K562 (cell line): ENCODE data around the gene ATXN1. TPM values are rescaled to one million over a fixed set of nuclear protein-coding genes. Genes with fewer than 3 reads are reported as not detected.

ENCODE experiments used
- ATAC-seq: fragments of 200-7000 bp; cut with Tn5 transposase; 3 replicates; pipeline ENCODE4 v1.9.1; 2020; ENCODE audit warnings: moderate library complexity
- BruUV-seq: library from RNA; stranded (reverse); fragments of 400-500 nt; replicated peaks from 2 replicates; lab custom pipeline; 2021; lab: Mats Ljungman, UMichigan
- CTCF ChIA-PET: fragments of 300-600 bp; formaldehyde crosslinking; extraction: SDS; loops from one replicate; lab custom pipeline; 2021; ENCODE audit warnings: low intra/inter-chr PET ratio; lab: Yijun Ruan, JAX
- POLR2A ChIA-PET: fragments of 300-600, 350-650 bp; sonication (Branson Sonifier 250); formaldehyde crosslinking; extraction: SDS; loops from one replicate; lab custom pipeline; 2021; ENCODE audit warnings: antibody characterized with exemption, inconsistent platforms; lab: Yijun Ruan, JAX
- DNase-seq, 4 experiments: peaks; one replicate each; pipeline versions ENCODE4 v3.0.0 to v3.0.0-alpha.2; 2011 to 2018; ENCODE audit warnings: low spot score in 3 of 4, mixed read lengths in 3 of 4; ENCODE audit errors: extremely low read depth in 1 of 4
- FAIRE-seq: peaks from 2 replicates; lab custom pipeline; 2011; peaks lifted over from hg19 to GRCh38; lab: Jason Lieb, UNC
- H2AFZ ChIP-seq: 2 replicates; pipeline ENCODE4 v1.6.0; 2011; ENCODE audit warnings: low read depth, low read length, control low read depth, inconsistent platforms
- H3K27ac ChIP-seq: fragments of 200-600 bp; 3 replicates; pipeline ENCODE4 v1.8.0; 2011; ENCODE audit warnings: low read depth, mild to moderate bottlenecking, control low read depth, inconsistent platforms, low read length, moderate library complexity, mixed read lengths; ENCODE audit errors: extremely low read depth
- H3K27me3 ChIP-seq, 2 experiments: fragments of 300-600 bp in 1 of 2; 2 replicates in 1 of 2; 3 replicates in 1 of 2; pipeline versions ENCODE4 v1.6.0 to v1.8.0; 2011; ENCODE audit warnings: inconsistent platforms in 2 of 2, low read length in 2 of 2, mild to moderate bottlenecking in 1 of 2, mixed read lengths in 1 of 2, moderate library complexity in 1 of 2; ENCODE audit not compliant: control insufficient read depth in 2 of 2, insufficient read depth in 2 of 2
- H3K36me3 ChIP-seq: fragments of 300-600 bp; 3 replicates; pipeline ENCODE4 v1.8.0; 2011; ENCODE audit warnings: mild to moderate bottlenecking, low read length, inconsistent platforms; ENCODE audit not compliant: control insufficient read depth, insufficient read depth
- H3K4me1 ChIP-seq, 2 experiments: fragments of 200-600 bp in 1 of 2; replicated peaks in 1 of 2; 2 replicates in 1 of 2; 3 replicates in 1 of 2; pipeline versions ENCODE4 v1.5.1 to v1.8.0; 2011; ENCODE audit warnings: inconsistent platforms in 2 of 2, low read length in 2 of 2, mild to moderate bottlenecking in 1 of 2, mixed read lengths in 1 of 2, moderate library complexity in 1 of 2; ENCODE audit not compliant: control insufficient read depth in 2 of 2, insufficient read depth in 2 of 2
- H3K4me2 ChIP-seq: 2 replicates; pipeline ENCODE4 v1.6.1; 2011; ENCODE audit warnings: low read length, control low read depth, inconsistent platforms, mixed read lengths; ENCODE audit not compliant: insufficient read depth
- H3K4me3 ChIP-seq: fragments of 200-600 bp; sonication (generic), shearing (Covaris generic); 2 replicates; pipeline ENCODE4 v1.5.1; 2016; ENCODE audit warnings: control low read depth, inconsistent platforms
- H3K79me2 ChIP-seq: fragments of 200-600 bp; 3 replicates; pipeline ENCODE4 v1.8.0; 2011; ENCODE audit warnings: low read length, inconsistent platforms; ENCODE audit not compliant: control insufficient read depth, insufficient read depth
- H3K9ac ChIP-seq, 2 experiments: 2 replicates each; pipeline versions ENCODE4 v1.6.0 to v1.6.1; 2011; ENCODE audit warnings: low read depth in 2 of 2, low read length in 2 of 2, control low read depth in 1 of 2, inconsistent platforms in 1 of 2, mild to moderate bottlenecking in 1 of 2, mixed read lengths in 1 of 2; ENCODE audit not compliant: insufficient read depth in 1 of 2
- H3K9me1 ChIP-seq: one replicate; pipeline ENCODE4 v1.6.0; 2011; ENCODE audit warnings: inconsistent platforms, mild to moderate bottlenecking, low read length, moderate library complexity; ENCODE audit not compliant: control insufficient read depth, insufficient read depth
- H3K9me3 ChIP-seq: replicated peaks from 2 replicates; pipeline ENCODE4 v1.5.1; 2011; ENCODE audit warnings: low read depth, low read length, inconsistent platforms; ENCODE audit not compliant: control insufficient read depth, insufficient read depth
- H4K20me1 ChIP-seq: replicated peaks from 2 replicates; pipeline ENCODE4 v1.6.1; 2011; ENCODE audit warnings: low read length, inconsistent platforms, mixed read lengths; ENCODE audit not compliant: control insufficient read depth, insufficient read depth
- CTCFL ChIP-seq: IDR thresholded peaks from 2 replicates; pipeline ENCODE4 v1.6.1; 2011; ENCODE audit warnings: borderline replicate concordance, low read depth, mild to moderate bottlenecking, moderate library complexity, low read length; ENCODE audit not compliant: insufficient read depth, poor library complexity, severe bottlenecking
- GABPA ChIP-seq: fragments of 200-800 bp; sonication (Bioruptor generic); conservative IDR thresholded peaks from 2 replicates; pipeline ENCODE4 v1.6.1; 2016; ENCODE audit warnings: low read depth, missing genetic modification characterization, missing compliant biosample characterization
- LEF1 ChIP-seq: fragments of 450-650 bp; IDR thresholded peaks from 2 replicates; pipeline ENCODE4 v1.6.1; 2016; ENCODE audit warnings: mild to moderate bottlenecking
- RCOR1 ChIP-seq, 2 experiments: IDR thresholded peaks; 2 replicates each; pipeline ENCODE4 v1.6.1; 2012; ENCODE audit warnings: low read depth in 2 of 2, low read length in 2 of 2, borderline replicate concordance in 1 of 2, improper control_type of control experiment in 1 of 2
- STAG1 ChIP-seq: sonication (generic); formaldehyde crosslinking; IDR thresholded peaks from 2 replicates; pipeline ENCODE4 v1.5.0; 2020; ENCODE audit warnings: missing genetic modification reagents, borderline replicate concordance
- STAT5B ChIP-seq: fragments of 250-450 bp; sonication (Bioruptor Pico); IDR thresholded peaks from 2 replicates; pipeline ENCODE4 v1.8.0; 2021; ENCODE audit warnings: mild to moderate bottlenecking, inconsistent platforms
- ZNF184 ChIP-seq: sonication (generic); formaldehyde crosslinking; IDR thresholded peaks from 2 replicates; pipeline ENCODE4 v1.5.0; 2020; ENCODE audit warnings: missing genetic modification reagents
- ZNF444 ChIP-seq: fragments of 250-450 bp; sonication (Bioruptor Pico); IDR thresholded peaks from 2 replicates; pipeline ENCODE4 v1.4.0; 2020; ENCODE audit warnings: mild to moderate bottlenecking, moderate library complexity
- ZNF778 ChIP-seq: fragments of 450-650 bp; formaldehyde crosslinking; IDR thresholded peaks from 2 replicates; pipeline ENCODE4 v1.4.0; 2020; ENCODE audit warnings: mild to moderate bottlenecking, moderate library complexity
- WGBS: fragments of 100-300 bp; shearing (Covaris generic); methylation state at CpG from one replicate; pipeline ENCODE4 v1.1.6; 2016; ENCODE audit warnings: low coverage, mixed read lengths; ENCODE audit not compliant: insufficient coverage; ENCODE audit errors: missing lambda C conversion rate; 5-methylcytosine and 5-hydroxymethylcytosine counted together
- in situ Hi-C: fragments of 300-500 bp; cut with MboI; formaldehyde crosslinking; loops from 4 replicates; pipeline ENCODE4 v1.15.0; 2018; ENCODE audit warnings: inconsistent platforms, mixed read lengths
- intact Hi-C: fragments of 100-400 bp; cut with micrococcal nuclease; formaldehyde crosslinking; loops from 2 replicates; pipeline ENCODE4 v1.14.2; 2022
- polyA plus RNA-seq, 8 experiments: library from polyadenylated mRNA; depleted of rRNA in 4 of 8; stranded (reverse) in 5 of 8; unstranded in 3 of 8; fragments of >200 nt; fragmentation: Nextera tagmentation in 2 of 8; fragmentation: Illumina TruSeq in 1 of 8; extraction: Ambion mirVana in 2 of 8; extraction: Trizol in 1 of 8; gene quantifications; 2 replicates each; pipeline versions ENCODE4 v1.2.1 to v1.2.3, GENCODE V29; 2011 to 2014; ENCODE audit warnings: inconsistent platforms in 1 of 8, missing spikeins in 1 of 8
- total RNA-seq, 7 experiments: library from RNA; depleted of rRNA in 6 of 7; stranded (reverse); fragments of >200 nt in 6 of 7; fragmentation: Illumina TruSeq in 2 of 7; extraction: Trizol in 2 of 7; gene quantifications; 2 replicates each; pipeline versions ENCODE4 v1.2.1 to v1.2.3, GENCODE V29; 2011 to 2021; ENCODE audit warnings: low replicate concordance in 1 of 7

The ATXN1 gene
- total and polyA plus RNA-seq, 9 of the 15 experiments (the other 6 are each of a cell fraction or from before 2014, with no cell fraction given): under 0.01 to 1.2 (median 0.58) TPM

GRCh38 chr6:16754274-16754673 is 7.0 kb downstream of the ATXN1 start:
- FAIRE-seq: no peak
- Histone ChIP-seq H3K9ac (no peak overlapping the region), H3K27me3 (peaks cover 0 to 8% of the 10 kb centered on the region in 2 experiments; a peak in 3 of 5 replicates), H3K4me3 (no peak overlapping the region), H2AFZ (no peak overlapping the region), H3K27ac (no peak overlapping the region), H4K20me1 (no peaks in the 10 kb centered on the region), H3K4me2 (no peak overlapping the region), H3K9me1 (no peaks in the 10 kb centered on the region), H3K79me2 (peaks cover 27% of the 10 kb centered on the region), H3K9me3 (no peaks in the 10 kb centered on the region), H3K4me1 (no peaks in the 10 kb centered on the region; a peak in 1 of 5 replicates), H3K36me3 (no peaks in the 10 kb centered on the region)
- intact Hi-C loops (no loop called here), in situ Hi-C loops (no loop called here)
- no peak for DNase-seq
- no TSS peak for BruUV-seq
- 16% methylated on average over 3 of the region's 3 CpGs for WGBS
- POLR2A ChIA-PET: interaction anchor here (0.9 to 1.2 kb wide), 2 partner anchors 9 to 194 kb away, joined by 3 to 6 read pairs; no protein-coding TSS in a partner anchor
- TF ChIP-seq ZNF444 (CRISPR knock-in tag) (no peak), CTCFL (no peak)
- ATAC-seq: no peak
- CTCF ChIA-PET: no interaction called here

GRCh38 chr6:16753341-16753740 is 7.9 kb downstream of the ATXN1 start:
- no peak overlapping the region for H3K9ac ChIP-seq
- in situ Hi-C loops: no loop called here
- no peak overlapping the region for H3K4me2 ChIP-seq
- TF ChIP-seq STAT5B (no peak), ZNF184 (CRISPR knock-in tag) (no peak), RCOR1 (IDR thresholded peaks at IDR 0.05; ENCODE audit: borderline replicate concordance in 1 of 2, low read depth in 2 of 2, low read length in 2 of 2) (no peak), STAG1 (CRISPR knock-in tag) (no peak), ZNF778 (CRISPR knock-in tag) (no peak), LEF1 (no peak), GABPA (tag) (no peak)
- no peak overlapping the region for H2AFZ ChIP-seq
- FAIRE-seq (no peak), ATAC-seq (no peak), DNase-seq (no peak)
- peaks cover 27% of the 10 kb centered on the region for H3K79me2 ChIP-seq
- H3K9me3 ChIP-seq: no peaks in the 10 kb centered on the region
- ChIA-PET CTCF (interaction anchor here (0.6 kb wide), 1 partner anchor 18 kb away, joined by 3 read pairs; no protein-coding TSS in a partner anchor), POLR2A (no interaction called here)
- peaks cover 0 to 2% of the 10 kb centered on the region in 2 experiments; a peak in 3 of 5 replicates for H3K27me3 ChIP-seq
- no peak overlapping the region for H3K4me3 ChIP-seq
- no peak overlapping the region; the same call in 2 of the 3 replicates for H3K27ac ChIP-seq
- H4K20me1 ChIP-seq: no peaks in the 10 kb centered on the region
- no peaks in the 10 kb centered on the region; a peak in 1 of 5 replicates for H3K4me1 ChIP-seq
- H3K9me1 ChIP-seq: no peaks in the 10 kb centered on the region
- intact Hi-C loops: no loop called here
- BruUV-seq: no TSS peak
- WGBS: 21% methylated on average over 4 of the region's 4 CpGs
- H3K36me3 ChIP-seq: no peaks in the 10 kb centered on the region
